Hematopoietic multipotent progenitor cell (in vitro differentiated cells): ENCODE results near the gene GPLD1. TPM values are rescaled to one million over a fixed set of nuclear protein-coding genes. Genes with fewer than 3 reads are reported as not detected.
"Not testable (repeated sequence)": the region's sequence is repeated elsewhere in the genome, so short reads cannot be mapped to it uniquely, and the experiment has no call there.

Experiments used
- DNase-seq, 3 donors: peaks; one replicate each; pipeline ENCODE4 v3.0.0-alpha.2; 2011 to 2015; ENCODE audit warnings: low read depth in 2 of 3, low spot score in 2 of 3
- total RNA-seq: library from RNA; depleted of rRNA; stranded (reverse); fragments of >200 nt; gene quantifications from one replicate; pipeline ENCODE4 v1.2.3, GENCODE V29; 2012

GPLD1 gene, protein sequence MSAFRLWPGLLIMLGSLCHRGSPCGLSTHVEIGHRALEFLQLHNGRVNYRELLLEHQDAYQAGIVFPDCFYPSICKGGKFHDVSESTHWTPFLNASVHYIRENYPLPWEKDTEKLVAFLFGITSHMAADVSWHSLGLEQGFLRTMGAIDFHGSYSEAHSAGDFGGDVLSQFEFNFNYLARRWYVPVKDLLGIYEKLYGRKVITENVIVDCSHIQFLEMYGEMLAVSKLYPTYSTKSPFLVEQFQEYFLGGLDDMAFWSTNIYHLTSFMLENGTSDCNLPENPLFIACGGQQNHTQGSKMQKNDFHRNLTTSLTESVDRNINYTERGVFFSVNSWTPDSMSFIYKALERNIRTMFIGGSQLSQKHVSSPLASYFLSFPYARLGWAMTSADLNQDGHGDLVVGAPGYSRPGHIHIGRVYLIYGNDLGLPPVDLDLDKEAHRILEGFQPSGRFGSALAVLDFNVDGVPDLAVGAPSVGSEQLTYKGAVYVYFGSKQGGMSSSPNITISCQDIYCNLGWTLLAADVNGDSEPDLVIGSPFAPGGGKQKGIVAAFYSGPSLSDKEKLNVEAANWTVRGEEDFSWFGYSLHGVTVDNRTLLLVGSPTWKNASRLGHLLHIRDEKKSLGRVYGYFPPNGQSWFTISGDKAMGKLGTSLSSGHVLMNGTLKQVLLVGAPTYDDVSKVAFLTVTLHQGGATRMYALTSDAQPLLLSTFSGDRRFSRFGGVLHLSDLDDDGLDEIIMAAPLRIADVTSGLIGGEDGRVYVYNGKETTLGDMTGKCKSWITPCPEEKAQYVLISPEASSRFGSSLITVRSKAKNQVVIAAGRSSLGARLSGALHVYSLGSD
- 3.0 TPM for total RNA-seq

DNA sequence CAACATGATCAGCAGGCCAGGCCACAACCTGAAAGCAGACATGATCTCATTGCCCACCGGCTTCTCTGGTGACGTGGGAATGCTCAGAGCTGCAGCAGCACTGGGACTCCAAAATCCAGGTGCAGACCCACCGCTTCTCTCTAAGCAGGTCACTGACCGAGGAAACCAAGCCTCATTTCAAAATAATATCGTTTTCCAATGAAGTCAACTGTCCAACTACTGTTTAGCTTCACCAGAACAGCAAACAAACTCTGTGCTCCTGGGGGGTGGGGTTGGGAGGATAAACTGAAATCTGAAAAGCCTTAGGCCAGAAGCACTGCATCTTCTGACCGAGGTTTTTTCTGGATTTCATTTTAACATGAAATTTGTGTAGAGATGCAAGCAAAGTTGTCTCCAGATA, at the start of gene GPLD1:
TSS of gene GPLD1 (minus strand) at position 109 of the 400 bp plus-strand sequence. CDS start at position 42, 67 bp downstream.
- no peak for DNase-seq

DNA sequence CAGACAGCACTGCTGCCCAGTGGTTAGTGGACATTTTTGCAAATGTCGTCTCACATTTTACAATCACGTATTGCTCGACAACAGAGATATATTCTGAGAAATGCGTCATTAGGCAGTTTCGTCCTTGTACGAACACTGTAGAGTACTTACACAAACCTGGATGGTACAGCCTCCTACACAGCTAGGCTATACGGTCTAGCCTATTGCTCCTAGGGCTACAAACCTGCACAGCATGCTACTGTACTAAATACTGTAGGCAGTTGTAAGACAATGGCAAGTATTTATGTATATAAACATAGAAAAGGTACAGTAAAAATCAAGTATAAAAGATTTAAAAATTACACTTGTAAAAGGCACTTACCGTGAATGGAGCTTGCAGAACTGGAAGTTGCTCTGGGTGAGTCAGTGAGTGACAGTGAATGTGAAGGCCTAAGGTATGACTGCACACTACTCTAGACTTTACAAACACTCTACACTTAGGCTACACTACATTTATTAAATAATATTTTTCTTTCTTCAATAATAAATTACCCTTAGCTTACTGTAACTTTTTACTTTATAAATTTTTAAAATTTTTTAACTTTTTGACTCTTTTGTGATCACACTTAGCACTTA, 48.5 kb upstream of the GPLD1 start:
- DNase-seq, result no peak

DNA sequence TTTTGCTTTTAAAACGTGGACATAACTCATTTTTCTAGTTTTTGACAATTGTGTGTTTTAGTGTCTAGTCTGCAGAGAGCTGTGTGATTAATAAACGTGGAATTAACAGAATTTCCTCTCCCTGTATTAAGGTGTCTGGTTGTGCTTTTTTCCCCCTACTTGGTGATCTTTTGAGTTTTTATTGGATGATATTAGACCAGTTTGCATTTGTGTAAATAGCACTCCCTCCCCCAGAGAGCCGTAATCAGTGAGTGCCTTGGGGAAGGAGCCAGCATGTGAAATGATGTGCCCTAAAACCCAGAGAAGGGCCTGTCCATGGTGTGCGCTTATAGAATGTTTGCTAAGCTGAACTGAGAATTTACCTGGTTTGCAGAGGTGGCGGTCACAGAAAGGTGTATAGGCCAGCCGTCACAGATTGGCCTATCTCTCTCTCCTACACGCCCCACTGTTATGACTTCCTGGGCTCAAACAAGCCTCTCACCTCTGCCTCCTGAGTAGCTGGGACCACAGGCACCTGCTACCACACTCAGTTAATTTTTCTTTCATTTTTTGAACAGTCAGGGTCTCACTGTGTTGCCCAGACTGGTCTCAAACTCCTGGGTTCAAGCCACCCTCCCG, 47.8 kb upstream of the GPLD1 start:
- DNase-seq, result no peak

DNA sequence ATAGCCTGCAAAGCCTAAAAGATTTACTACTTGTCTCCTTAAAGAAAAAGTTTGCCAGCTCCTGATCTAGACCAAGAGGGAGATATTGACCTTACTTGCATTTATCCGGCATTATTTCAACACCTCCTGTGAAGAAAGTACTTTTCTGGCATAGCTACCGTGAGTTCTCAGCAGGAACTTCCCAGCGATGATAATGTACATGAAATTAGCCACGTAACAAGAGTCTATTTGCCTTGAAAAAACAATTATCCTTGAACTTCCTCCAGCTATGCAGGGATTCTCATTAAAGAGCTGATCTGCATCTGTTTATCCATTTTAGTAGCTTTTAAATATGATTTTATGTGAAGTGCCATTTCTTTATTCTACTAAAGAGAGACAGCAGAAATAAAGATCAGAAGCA, 47.1 kb upstream of the GPLD1 start:
- DNase-seq, result no peak

- no peak for DNase-seq
These were observed 45.8 kb upstream of the GPLD1 start for GRCh38 chr6:24535210-24535609.

GRCh38 chr6:24534329-24534728, 45.0 kb upstream of the GPLD1 start:
- no peak for DNase-seq

GRCh38 chr6:24529985-24530384, 40.6 kb upstream of the GPLD1 start:
- no peak for DNase-seq

DNA sequence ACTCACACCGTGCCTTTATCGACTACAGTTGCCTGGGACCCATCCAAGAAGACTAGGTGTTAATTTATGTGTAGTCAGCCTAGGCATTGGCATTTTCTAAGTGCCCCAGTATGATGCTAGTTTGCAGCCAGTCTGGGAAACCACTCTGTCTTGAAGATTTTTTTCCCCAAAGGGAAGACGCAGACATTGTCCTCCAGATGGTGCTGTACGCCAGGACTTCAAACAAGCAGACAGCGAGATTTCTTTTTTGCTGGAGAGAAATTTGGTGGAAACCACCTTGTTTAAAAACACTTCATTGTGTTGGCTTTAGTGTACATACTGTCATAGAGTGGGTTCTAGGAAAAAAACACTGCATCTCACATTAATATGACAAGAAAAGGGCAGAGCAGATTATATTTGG, 35.4 kb upstream of the GPLD1 start:
- DNase-seq, result peak in 2 of 3 donors; percentile 26 to 70

- DNase-seq, result no peak
These were observed 35.0 kb upstream of the GPLD1 start for GRCh38 chr6:24524329-24524728.

DNA sequence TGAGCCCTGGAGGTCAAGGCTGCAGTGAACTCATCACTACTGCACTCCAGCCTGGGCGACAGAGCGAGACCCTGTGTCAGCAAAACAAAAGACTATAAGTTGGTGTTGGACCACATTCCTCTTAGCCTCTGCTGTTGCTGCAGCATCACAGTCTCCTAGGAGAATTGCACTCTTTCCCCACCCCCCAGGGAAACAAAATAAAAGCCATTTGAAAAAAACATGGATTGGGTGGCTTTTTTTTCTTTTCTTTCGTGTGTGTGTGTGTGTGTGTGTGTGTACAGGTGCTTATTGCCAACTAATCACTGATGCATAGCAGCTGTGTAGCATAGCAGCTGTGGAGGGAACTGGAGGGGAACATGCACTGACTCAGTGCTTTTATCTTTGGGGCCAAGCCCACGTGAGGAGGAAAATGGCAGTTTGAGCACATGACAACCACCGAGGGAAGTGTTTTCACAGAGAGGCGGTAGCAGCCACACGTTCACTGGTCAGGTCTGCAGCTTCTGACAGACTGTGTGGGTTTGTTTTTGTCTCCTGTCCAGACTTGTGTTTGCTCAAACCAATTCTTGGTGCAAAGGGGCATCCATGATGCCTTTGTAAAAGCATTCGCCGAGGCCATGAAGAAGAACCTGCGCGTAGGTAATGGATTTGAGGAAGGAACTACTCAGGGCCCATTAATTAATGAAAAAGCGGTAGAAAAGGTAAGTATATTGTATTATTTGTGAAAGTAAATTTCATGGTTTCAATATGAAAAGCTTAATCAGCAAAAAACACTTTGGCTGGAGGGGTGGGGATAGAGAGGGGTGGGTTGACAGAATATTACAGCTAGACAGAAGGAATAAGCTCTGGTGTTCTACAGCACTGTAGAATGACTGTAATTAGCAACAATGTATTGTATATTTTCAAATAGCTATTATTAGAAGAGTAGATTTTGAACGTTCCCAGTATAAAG, 33.1 kb upstream of the GPLD1 start:
- DNase-seq, result peak in 2 of 3 donors; percentile 21 to 45

DNA sequence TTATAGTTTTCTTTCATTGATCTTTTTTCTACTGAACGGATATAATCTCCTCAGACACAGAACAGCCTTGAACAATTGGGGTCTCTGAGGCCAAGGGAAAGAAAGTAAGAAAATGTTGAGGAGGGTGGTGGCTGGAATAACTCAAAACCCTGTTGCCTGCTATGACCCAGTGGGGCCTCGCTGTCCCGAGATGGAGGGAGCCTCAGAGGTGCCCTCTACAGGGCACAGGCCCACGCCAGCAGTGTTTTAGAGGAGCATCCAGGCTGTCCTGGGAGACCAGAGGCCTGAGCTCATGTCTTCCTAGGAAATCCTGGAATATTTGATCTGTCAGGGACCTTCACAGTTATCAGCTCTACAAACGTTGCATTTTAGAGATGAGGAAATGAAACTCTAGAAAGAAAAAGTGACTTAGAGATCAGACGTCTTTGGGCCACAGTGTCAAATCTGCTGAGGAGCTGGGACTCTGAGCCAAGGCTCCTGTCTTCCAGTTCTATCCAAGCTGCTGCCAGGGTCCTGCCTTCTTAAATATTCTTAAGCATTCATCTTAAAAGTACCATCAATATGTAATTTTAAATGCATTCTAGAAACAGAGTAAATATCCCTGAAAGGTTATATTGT, 31.7 kb upstream of the GPLD1 start:
- DNase-seq, result peak in 2 of 3 donors; percentile 26 to 42

GRCh38 chr6:24517659-24518543, 28.5 kb upstream of the GPLD1 start:
- DNase-seq, result no peak

DNA sequence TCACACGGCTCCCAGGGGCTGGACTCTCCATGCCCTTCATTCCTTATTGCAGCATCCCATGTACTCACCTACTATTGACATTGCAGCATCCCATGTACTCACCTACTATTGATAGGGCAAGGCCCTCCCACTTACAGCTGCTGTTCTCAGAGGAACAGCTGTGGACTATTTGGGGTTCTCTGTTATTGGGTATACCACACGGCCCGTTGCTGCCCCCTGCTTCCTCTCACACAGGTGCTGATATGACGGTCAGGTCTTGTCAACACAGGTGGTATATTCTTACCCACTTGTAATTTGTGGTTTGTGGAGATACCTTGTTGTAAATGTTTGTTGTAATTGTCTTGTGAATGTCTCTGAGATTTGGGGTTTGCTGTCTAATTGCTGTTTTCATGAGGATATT, 24.2 kb upstream of the GPLD1 start:
- DNase-seq, result no peak

GRCh38 chr6:24511976-24512375, 22.6 kb upstream of the GPLD1 start:
- not testable (repeated sequence) for DNase-seq

DNA sequence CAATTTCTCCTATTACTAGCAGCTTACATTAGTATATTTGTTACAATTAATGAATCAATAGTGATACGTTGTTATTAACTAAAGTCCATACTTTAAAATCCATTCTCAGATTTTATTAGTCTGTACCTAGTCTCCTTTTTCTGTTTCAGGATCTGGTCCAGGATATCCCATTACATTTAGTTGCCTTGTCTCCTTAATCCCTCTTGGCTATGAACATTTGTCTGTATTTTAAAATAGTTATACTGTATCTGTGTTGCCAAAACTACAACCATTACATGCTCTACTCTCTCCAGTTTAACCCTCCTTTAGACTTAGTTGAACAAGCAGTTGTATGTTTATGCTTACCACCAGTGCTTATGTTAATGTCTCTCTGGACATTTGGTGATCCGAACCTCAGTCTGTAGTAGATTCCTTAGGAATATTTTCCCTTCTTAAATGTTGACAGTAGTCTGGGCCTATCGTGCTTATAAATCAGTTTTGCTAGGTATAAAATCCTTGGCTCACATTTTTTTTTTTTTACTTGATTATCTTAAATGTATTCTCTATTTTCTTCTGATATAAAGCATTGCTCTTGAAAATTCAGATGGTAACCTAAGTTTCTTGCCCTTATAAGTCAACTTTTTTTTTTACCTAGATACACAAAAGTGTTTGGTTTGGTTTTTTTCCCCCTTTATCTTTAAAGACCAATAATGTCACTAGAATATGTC, 17.6 kb upstream of the GPLD1 start:
- no peak for DNase-seq

- no peak for DNase-seq
These were observed 15.5 kb upstream of the GPLD1 start for GRCh38 chr6:24504649-24505586.

- no peak for DNase-seq
These were observed 14.9 kb upstream of the GPLD1 start for GRCh38 chr6:24504287-24504648.
